HG02973 (cell line): Measurements from ENCODE around the gene SH3TC1.

Experiments
- ATAC-seq: cut with Tn5 transposase; IDR thresholded peaks from one replicate; pipeline ENCODE4 v1.9.1; 2021; ENCODE audit warnings: moderate library complexity; ENCODE audit not compliant: unreplicated experiment

Gene SH3TC1

GRCh38 chr4:8197521-8197920 is 1.6 kb upstream of the SH3TC1 start:
- no peak for ATAC-seq

- ATAC-seq = no peak
These were observed 734 bp upstream of the SH3TC1 start for GRCh38 chr4:8198206-8198905.

- ATAC-seq = no peak
These were observed 658 bp downstream of the SH3TC1 start for GRCh38 chr4:8199594-8200301.

- no peak for ATAC-seq
These were observed 1.3 kb downstream of the SH3TC1 start for GRCh38 chr4:8200302-8200975.

- peak; percentile 32 for ATAC-seq
These were observed 2.3 kb downstream of the SH3TC1 start for GRCh38 chr4:8201321-8201781.

GRCh38 chr4:8202108-8203051 is 3.3 kb downstream of the SH3TC1 start:
- no peak for ATAC-seq

- ATAC-seq = no peak
These were observed 3.9 kb downstream of the SH3TC1 start for GRCh38 chr4:8203052-8203401.

GRCh38 chr4:8203817-8204216 is 4.7 kb downstream of the SH3TC1 start:
- no peak for ATAC-seq

- no peak for ATAC-seq
These were observed 5.6 kb downstream of the SH3TC1 start for GRCh38 chr4:8204576-8205227.

GRCh38 chr4:8205241-8205707 is 6.2 kb downstream of the SH3TC1 start:
- ATAC-seq = no peak

- no peak for ATAC-seq
These were observed 6.9 kb downstream of the SH3TC1 start for GRCh38 chr4:8205749-8206611.

- no peak for ATAC-seq
These were observed 8.2 kb downstream of the SH3TC1 start for GRCh38 chr4:8207314-8207713.

- ATAC-seq = no peak
These were observed 9.5 kb downstream of the SH3TC1 start for GRCh38 chr4:8208565-8208964.

GRCh38 chr4:8209181-8209874 is 10.2 kb downstream of the SH3TC1 start:
- no peak for ATAC-seq

- ATAC-seq = no peak
These were observed 10.9 kb downstream of the SH3TC1 start for GRCh38 chr4:8210010-8210409.

GRCh38 chr4:8210616-8211015 is 11.5 kb downstream of the SH3TC1 start:
- ATAC-seq = no peak

GRCh38 chr4:8211251-8211650 is 12.2 kb downstream of the SH3TC1 start:
- no peak for ATAC-seq

- no peak for ATAC-seq
These were observed 12.9 kb downstream of the SH3TC1 start for GRCh38 chr4:8211737-8212581.
